HL-60 (cell line): ENCODE measurements around the gene AK9.

Experiments
- DNase-seq, 2 experiments: peaks; one replicate each; pipeline ENCODE4 v3.0.0-alpha.2; 2010 to 2020; ENCODE audit warnings: low read depth in 1 of 2, low spot score in 1 of 2
- H3K27ac ChIP-seq: fragments of 250-450 bp; sonication (Bioruptor Pico); replicated peaks from 2 replicates; pipeline ENCODE4 v1.5.1; 2020; ENCODE audit warnings: mild to moderate bottlenecking, moderate library complexity
- H3K27me3 ChIP-seq: fragments of 250-450 bp; sonication (Bioruptor Pico); 2 replicates; pipeline ENCODE4 v1.5.1; 2021; ENCODE audit warnings: mild to moderate bottlenecking, moderate library complexity; ENCODE audit not compliant: insufficient read depth, poor library complexity, severe bottlenecking
- H3K4me3 ChIP-seq: replicated peaks from 2 replicates; pipeline ENCODE4 v1.5.1; 2011; ENCODE audit warnings: mild to moderate bottlenecking, control low read depth, low read length; ENCODE audit not compliant: insufficient read depth
- CTCF ChIP-seq: IDR thresholded peaks from one replicate; pipeline ENCODE4 v1.5.1; 2011; ENCODE audit warnings: low read length, control low read depth, inconsistent platforms; ENCODE audit not compliant: insufficient read depth
- GABPA ChIP-seq: IDR thresholded peaks from 2 replicates; pipeline ENCODE4 v1.6.1; 2012; ENCODE audit warnings: low read depth
- POLR2AphosphoS5 ChIP-seq: IDR thresholded peaks from 2 replicates; pipeline ENCODE4 v1.6.1; 2012; ENCODE audit warnings: low read depth
- REST ChIP-seq: IDR thresholded peaks from 2 replicates; pipeline ENCODE4 v1.6.1; 2012; ENCODE audit warnings: low read depth; ENCODE audit not compliant: insufficient replicate concordance
- SPI1 ChIP-seq: IDR thresholded peaks from 2 replicates; pipeline ENCODE4 v1.6.1; 2012; ENCODE audit warnings: low read depth, mild to moderate bottlenecking, borderline replicate concordance

Gene AK9

DNA sequence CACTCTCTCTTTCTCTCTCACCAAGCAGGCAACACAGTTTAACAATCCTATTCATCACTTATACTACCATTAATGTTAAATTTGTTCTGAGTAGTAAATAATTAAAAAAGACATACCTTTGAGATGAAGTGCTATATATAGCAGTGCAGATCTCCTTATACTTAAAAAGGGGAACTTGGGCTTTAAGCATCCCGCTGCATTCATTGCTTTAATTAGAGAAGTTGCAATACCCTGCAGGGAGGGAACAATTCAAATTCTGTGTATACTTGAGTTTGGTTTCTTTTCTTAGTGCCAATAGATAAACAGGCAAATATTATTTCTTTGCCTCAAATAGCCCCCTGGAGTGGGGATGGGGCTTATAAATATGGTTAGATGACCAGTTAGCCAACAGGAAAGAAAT is 197.1 kb downstream of the AK9 start:
- Histone ChIP-seq H3K27me3 (no peaks in the 10 kb centered on the region), H3K27ac (no peak overlapping the region), H3K4me3 (no peak overlapping the region)
- DNase-seq = peak in 1 of 2 experiments; percentile 39
- TF ChIP-seq POLR2AphosphoS5 = no peak
- TF ChIP-seq REST = no peak
- TF ChIP-seq SPI1 = peak; percentile 78; the same call in 1 of the 2 replicates

DNA sequence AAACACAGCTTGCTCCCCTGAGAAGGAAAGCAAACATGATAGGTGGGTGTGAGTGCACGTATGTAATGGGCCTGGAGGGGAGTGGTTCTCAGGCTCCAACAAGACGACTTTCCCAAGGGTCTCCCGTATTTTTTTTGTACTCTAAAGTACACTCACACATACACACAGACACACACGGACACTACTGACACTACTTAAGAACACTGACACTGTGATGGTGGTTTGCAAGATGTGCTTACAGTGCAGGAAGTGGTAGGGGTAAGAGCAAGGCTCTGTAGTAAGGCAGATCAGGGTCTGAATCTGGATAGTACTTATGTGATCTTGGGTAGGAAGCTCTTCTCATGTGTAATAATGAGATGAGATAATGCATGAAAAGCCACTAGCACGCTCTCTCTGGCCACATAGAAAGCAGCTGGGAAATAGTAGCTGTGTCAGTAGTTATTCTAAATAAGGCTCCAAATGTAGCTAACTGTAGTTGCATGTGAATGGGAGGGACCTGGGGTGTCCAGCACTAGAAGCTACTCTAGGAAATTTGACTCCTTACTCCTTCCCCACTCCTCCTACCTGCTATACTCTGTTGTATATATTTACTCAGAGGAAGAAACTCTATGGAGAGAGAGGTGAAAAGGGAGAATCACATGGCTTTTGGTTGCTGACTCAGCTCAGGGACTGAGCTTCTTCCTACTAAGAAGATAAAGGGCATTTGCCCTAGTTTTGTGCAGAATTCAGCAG is 199.6 kb downstream of the AK9 start:
- Histone ChIP-seq H3K4me3 (no peak overlapping the region), H3K27ac (no peak overlapping the region), H3K27me3 (no peaks in the 10 kb centered on the region)
- DNase-seq = no peak
- TF ChIP-seq REST = no peak
- TF ChIP-seq GABPA = no peak
- TF ChIP-seq POLR2AphosphoS5 = no peak
- TF ChIP-seq CTCF = no peak
- TF ChIP-seq SPI1 = no peak

DNA sequence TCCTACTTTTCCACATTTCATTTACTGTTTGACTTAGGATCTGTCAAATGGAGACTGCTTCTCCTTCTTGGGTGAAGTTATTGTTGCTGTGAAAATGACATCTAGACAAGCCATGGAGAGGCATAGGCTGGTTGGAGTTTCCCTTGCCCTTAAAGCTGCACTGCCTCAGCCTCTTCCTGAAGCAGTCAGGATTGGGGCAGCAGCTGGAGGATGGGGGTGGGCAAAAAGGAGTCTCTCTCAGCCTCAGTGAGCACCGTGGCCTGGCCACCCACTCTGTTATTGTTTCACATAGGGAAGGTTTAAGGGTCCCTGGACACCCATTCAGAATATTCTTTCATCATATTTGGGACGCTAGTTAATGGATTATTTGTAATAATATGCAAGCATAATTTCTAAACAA is 200.3 kb downstream of the AK9 start:
- H3K27me3 ChIP-seq = no peaks in the 10 kb centered on the region
- no peak overlapping the region for H3K27ac ChIP-seq
- no peak overlapping the region for H3K4me3 ChIP-seq
- DNase-seq = no peak
- TF ChIP-seq CTCF = no peak
- TF ChIP-seq POLR2AphosphoS5 = no peak
- TF ChIP-seq SPI1 = no peak
- no peak for TF ChIP-seq REST
- TF ChIP-seq GABPA = no peak
